HCT116 (cell line): Measurements from ENCODE around the gene USF1. TPM values are rescaled to one million over a fixed set of nuclear protein-coding genes. Genes with fewer than 3 reads are reported as not detected.
"Not testable (repeated sequence)": the region's sequence is repeated elsewhere in the genome, so short reads cannot be mapped to it uniquely, and the experiment has no call there.

Experiments used
- ATAC-seq: fragments of 200-7000 bp; cut with Tn5 transposase; 2 replicates; pipeline ENCODE4 v1.9.1; 2020; ENCODE audit warnings: mild to moderate bottlenecking, moderate library complexity
- BruUV-seq: library from RNA; stranded (reverse); fragments of 400-500 nt; replicated peaks from 2 replicates; lab custom pipeline; 2021; lab: Mats Ljungman, UMichigan
- CTCF ChIA-PET: fragments of 300-600 bp; sonication (Branson Sonifier 250); formaldehyde crosslinking; loops from one replicate; lab custom pipeline; 2021; ENCODE audit warnings: antibody characterized with exemption; lab: Charles Lee
- POLR2A ChIA-PET: fragments of 300-600, 350-600 bp; sonication (Branson Sonifier 250); formaldehyde crosslinking; loops from one replicate; lab custom pipeline; 2021; ENCODE audit warnings: antibody characterized with exemption; lab: Charles Lee
- RAD21 ChIA-PET, 2 experiments: fragments of 300-600 bp; sonication (Branson Sonifier 250); formaldehyde crosslinking; loops; one replicate each; lab custom pipeline; 2023; ENCODE audit warnings: low total read pairs in 2 of 2; ENCODE audit not compliant: uncharacterized antibody in 2 of 2, unreplicated experiment in 2 of 2, low non-redundant PET in 1 of 2; lab: Charles Lee
- DNase-seq: peaks from one replicate; pipeline ENCODE4 v3.0.0-alpha.2; 2010; ENCODE audit warnings: low read depth, low spot score
- H2AFZ ChIP-seq: fragments of 200-600 bp; shearing (Covaris generic), sonication (generic); 2 replicates; pipeline ENCODE4 v1.6.1; 2017; ENCODE audit warnings: low read depth, mixed run types, mixed read lengths, antibody characterized with exemption, low read length; ENCODE audit not compliant: poor library complexity, severe bottlenecking
- H3K27ac ChIP-seq: 2 replicates; pipeline ENCODE4 v1.5.1; 2012; ENCODE audit warnings: low read depth, low read length
- H3K27me3 ChIP-seq: fragments of 200-600 bp; sonication (generic); 2 replicates; pipeline ENCODE4 v1.6.1; 2016; ENCODE audit warnings: mixed run types, low read length, mixed read lengths; ENCODE audit not compliant: insufficient read depth
- H3K36me3 ChIP-seq, 2 experiments: fragments of 200-500 bp in 1 of 2; fragments of 200-600 bp in 1 of 2; sonication (Bioruptor generic) in 1 of 2; sonication (generic) in 1 of 2; 2 replicates each; pipeline versions ENCODE4 v1.5.1 to v1.6.1; 2014 to 2016; ENCODE audit warnings: low read length in 2 of 2, inconsistent platforms in 1 of 2, mixed read lengths in 1 of 2, mixed run types in 1 of 2; ENCODE audit not compliant: insufficient read depth in 2 of 2, control insufficient read depth in 1 of 2
- H3K4me1 ChIP-seq, 2 experiments: fragments of 200-600 bp in 1 of 2; sonication (generic) in 1 of 2; 2 replicates each; pipeline versions ENCODE4 v1.5.1 to v1.6.1; 2012 to 2017; ENCODE audit warnings: low read length in 2 of 2, inconsistent platforms in 1 of 2, mild to moderate bottlenecking in 1 of 2, mixed read lengths in 1 of 2, mixed run types in 1 of 2, moderate library complexity in 1 of 2; ENCODE audit not compliant: insufficient read depth in 2 of 2, control insufficient read depth in 1 of 2
- H3K4me2 ChIP-seq: fragments of 200-600 bp; sonication (generic); 2 replicates; pipeline ENCODE4 v1.6.1; 2017; ENCODE audit warnings: mixed run types, low read length, mixed read lengths
- H3K4me3 ChIP-seq, 2 experiments: fragments of 200-600 bp in 1 of 2; sonication (generic) in 1 of 2; replicated peaks in 1 of 2; 2 replicates each; pipeline ENCODE4 v1.5.1; 2011 to 2016; ENCODE audit warnings: low read length in 2 of 2, control low read depth in 1 of 2, low read depth in 1 of 2, mild to moderate bottlenecking in 1 of 2, mixed read lengths in 1 of 2, mixed run types in 1 of 2
- H3K79me2 ChIP-seq: fragments of 200-600 bp; sonication (generic); 2 replicates; pipeline ENCODE4 v1.6.1; 2017; ENCODE audit warnings: mild to moderate bottlenecking, mixed run types, low read length, moderate library complexity, mixed read lengths; ENCODE audit not compliant: insufficient read depth
- H3K9ac ChIP-seq: fragments of 200-600 bp; sonication (generic); 2 replicates; pipeline ENCODE4 v1.6.1; 2016; ENCODE audit warnings: low read length, mixed read lengths
- H3K9me2 ChIP-seq: fragments of 200-600 bp; sonication (generic), shearing (Covaris generic); 2 replicates; pipeline ENCODE4 v1.6.1; 2017; ENCODE audit warnings: mixed run types, mild to moderate bottlenecking, moderate library complexity; ENCODE audit not compliant: insufficient read depth
- H3K9me3 ChIP-seq, 2 experiments: fragments of 200-500 bp in 1 of 2; fragments of 200-600 bp in 1 of 2; sonication (Bioruptor generic) in 1 of 2; sonication (generic) in 1 of 2; 2 replicates each; pipeline ENCODE4 v1.6.1; 2014 to 2017; ENCODE audit warnings: low read length in 2 of 2, mixed read lengths in 2 of 2, inconsistent platforms in 1 of 2, low read depth in 1 of 2, mild to moderate bottlenecking in 1 of 2, mixed run types in 1 of 2, moderate library complexity in 1 of 2; ENCODE audit not compliant: control insufficient read depth in 1 of 2, insufficient read depth in 1 of 2
- H4K20me1 ChIP-seq: fragments of 200-600 bp; sonication (generic), shearing (Covaris generic); 2 replicates; pipeline ENCODE4 v1.6.1; 2017; ENCODE audit warnings: mixed run types, mild to moderate bottlenecking, moderate library complexity; ENCODE audit not compliant: insufficient read depth
- CBX3 ChIP-seq: IDR thresholded peaks from 2 replicates; pipeline ENCODE4 v1.6.1; 2012; ENCODE audit warnings: low read depth
- CTCF ChIP-seq, 3 experiments: fragments of 200-600 bp in 1 of 3; sonication (generic) in 1 of 3; IDR thresholded peaks in 2 of 3; conservative IDR thresholded peaks in 1 of 3; 2 replicates each; pipeline ENCODE4 v1.5.1; 2012 to 2017; ENCODE audit warnings: low read depth in 2 of 3, low read length in 2 of 3, antibody characterized with exemption in 1 of 3, borderline replicate concordance in 1 of 3, control low read depth in 1 of 3, mild to moderate bottlenecking in 1 of 3, mixed read lengths in 1 of 3, mixed run types in 1 of 3, moderate library complexity in 1 of 3; ENCODE audit not compliant: insufficient read depth in 1 of 3
- EGR1 ChIP-seq: IDR thresholded peaks from 2 replicates; pipeline ENCODE4 v1.6.1; 2012; ENCODE audit warnings: low read depth
- ELF1 ChIP-seq: IDR thresholded peaks from 2 replicates; pipeline ENCODE4 v1.6.1; 2012; ENCODE audit warnings: low read depth, borderline replicate concordance
- EZH2 ChIP-seq: fragments of 200-600 bp; sonication (generic); IDR thresholded peaks from 2 replicates; pipeline ENCODE4 v1.6.1; 2017; ENCODE audit warnings: antibody characterized with exemption, mixed run types
- FOSL1 ChIP-seq: IDR thresholded peaks from 2 replicates; pipeline ENCODE4 v1.6.1; 2012; ENCODE audit warnings: low read depth
- JUND ChIP-seq: IDR thresholded peaks from 2 replicates; pipeline ENCODE4 v1.6.1; 2012
- MAX ChIP-seq: IDR thresholded peaks from 2 replicates; pipeline ENCODE4 v1.6.1; 2012
- POLR2A ChIP-seq: IDR thresholded peaks from 2 replicates; pipeline ENCODE4 v1.7.0; 2011; ENCODE audit warnings: borderline replicate concordance; ENCODE audit not compliant: insufficient read depth, insufficient read length; ENCODE audit errors: extremely low read depth
- POLR2AphosphoS5 ChIP-seq: IDR thresholded peaks from 2 replicates; pipeline ENCODE4 v1.6.1; 2011; ENCODE audit warnings: mild to moderate bottlenecking, low read depth, low read length, moderate library complexity
- SP1 ChIP-seq: IDR thresholded peaks from 2 replicates; pipeline ENCODE4 v1.6.1; 2012; ENCODE audit warnings: low read depth
- SRF ChIP-seq: IDR thresholded peaks from 2 replicates; pipeline ENCODE4 v1.6.1; 2012; ENCODE audit warnings: low read depth
- TCF7L2 ChIP-seq: IDR thresholded peaks from 2 replicates; pipeline ENCODE4 v1.7.0; 2011; ENCODE audit warnings: borderline replicate concordance, inconsistent platforms; ENCODE audit not compliant: insufficient read depth, insufficient read length; ENCODE audit errors: extremely low read depth
- YY1 ChIP-seq: IDR thresholded peaks from 2 replicates; pipeline ENCODE4 v1.6.1; 2011; ENCODE audit warnings: low read length, low read depth, moderate library complexity, mild to moderate bottlenecking; ENCODE audit not compliant: insufficient replicate concordance; ENCODE audit errors: extremely low read depth
- ZNF274 ChIP-seq: fragments of 200-500 bp; sonication (Bioruptor generic); IDR thresholded peaks from 2 replicates; pipeline ENCODE4 v1.6.1; 2014; ENCODE audit warnings: mild to moderate bottlenecking, low read depth, low read length, inconsistent platforms
- intact Hi-C: fragments of 100-400 bp; cut with micrococcal nuclease; formaldehyde crosslinking; loops from 2 replicates; pipeline ENCODE4 v1.10.0; 2022
- total RNA-seq: library from RNA; stranded (reverse); gene quantifications from one replicate; pipeline ENCODE4 v1.2.1, GENCODE V29; 2021; ENCODE audit not compliant: unreplicated experiment

Gene USF1
- total RNA-seq, 1 experiment from 2014 or later, result 48.0 TPM

GRCh38 chr1:161022432-161022831 is 23.3 kb downstream of the USF1 start:
- RAD21 ChIA-PET, H3K9me3 ChIP-seq, BruUV-seq, H3K27me3 ChIP-seq, H4K20me1 ChIP-seq, DNase-seq, H2AFZ ChIP-seq, H3K9me2 ChIP-seq, H3K36me3 ChIP-seq, ATAC-seq: not testable (repeated sequence)
- Histone ChIP-seq H3K4me3 (peak overlapping the region; percentile 67 to 96), H3K27ac (peak overlapping the region; percentile 68), H3K4me1 (peaks cover 18 to 49% of the 10 kb centered on the region in 2 experiments), H3K79me2 (peaks cover 35% of the 10 kb centered on the region), H3K4me2 (peak overlapping the region; percentile 77), H3K9ac (peak overlapping the region; percentile 98)
- POLR2A ChIA-PET, result interaction anchor here (0.6 to 3.0 kb wide), 6 partner anchors 10 to 95 kb away, joined by 4 to 24 read pairs (median 11); partner anchors contain the start of genes NIT1, PFDN2 and TSTD1
- intact Hi-C loops, result loop anchor here (5.0 kb wide), 2 partner anchors 75 to 130 kb away; partner anchors contain the start of genes KLHDC9 and UFC1
- TF ChIP-seq FOSL1 (0 out of 2 replicates have a peak, but pooled peaks have one; percentile 5), JUND (0 out of 2 replicates have a peak, but pooled peaks have one; percentile 0), SP1 (peak; percentile 14; the same call in 1 of the 2 replicates), MAX (peak; percentile 64), EGR1 (peak; percentile 47), CBX3 (peak; percentile 59; the same call in 1 of the 2 replicates)
- CTCF ChIA-PET, result interaction anchor here (0.6 to 3.0 kb wide), 3 partner anchors 16 to 28 kb away, joined by 3 to 19 read pairs (median 5); partner anchors contain the start of gene TSTD1

GRCh38 chr1:161021970-161022353 is 23.8 kb downstream of the USF1 start:
- Histone ChIP-seq H2AFZ (no peak overlapping the region), H3K9ac (peak overlapping the region; percentile 98), H4K20me1 (0 out of 2 replicates have a peak, but pooled peaks cover 5% of the 10 kb centered on the region), H3K4me3 (peak overlapping the region; percentile 67 to 96), H3K9me3 (no peaks in the 10 kb centered on the region), H3K9me2 (no peaks in the 10 kb centered on the region), H3K79me2 (peaks cover 39% of the 10 kb centered on the region), H3K4me1 (peaks cover 18 to 49% of the 10 kb centered on the region in 2 experiments), H3K4me2 (peak overlapping the region; percentile 77), H3K27ac (peak overlapping the region; percentile 68), H3K36me3 (peaks cover 0 to 2% of the 10 kb centered on the region in 2 experiments; a peak in 1 of 4 replicates), H3K27me3 (no peaks in the 10 kb centered on the region)
- ChIA-PET POLR2A (interaction anchor here (1.2 to 3.0 kb wide), 8 partner anchors 10 to 94 kb away, joined by 4 to 24 read pairs (median 16); partner anchors contain the start of genes TSTD1 and USF1), CTCF (interaction anchor here (0.6 to 3.0 kb wide), 5 partner anchors 17 to 28 kb away, joined by 3 to 19 read pairs (median 5); partner anchors contain the start of gene TSTD1), RAD21 (no interaction called here)
- intact Hi-C loops, result loop anchor here (1.0 to 5.0 kb wide), 3 partner anchors 75 to 130 kb away; partner anchors contain the start of genes KLHDC9, NIT1, PFDN2 and UFC1
- TF ChIP-seq YY1, result no peak
- TF ChIP-seq SRF, result no peak
- no peak for TF ChIP-seq ELF1
- TF ChIP-seq POLR2AphosphoS5, result no peak
- TF ChIP-seq JUND, result 0 out of 2 replicates have a peak, but pooled peaks have one; percentile 6
- TF ChIP-seq POLR2A, result no peak
- TF ChIP-seq CTCF (IDR thresholded peaks at IDR 0.05 in 2 of 3, conservative IDR thresholded peaks at IDR 0.05 in 1 of 3; ENCODE audit: borderline replicate concordance in 1 of 3, insufficient read depth in 1 of 3, low read depth in 2 of 3, low read length in 2 of 3), result no peak
- no peak for TF ChIP-seq TCF7L2
- TF ChIP-seq CBX3, result no peak
- peak; percentile 20; the same call in 1 of the 2 replicates for TF ChIP-seq FOSL1
- TF ChIP-seq EZH2, result no peak
- no peak for TF ChIP-seq ZNF274
- no TSS peak for BruUV-seq
- DNase-seq, result no peak
- ATAC-seq, result no peak
